Measurements from ENCODE around the gene RPP14.
"Not testable (repeated sequence)": the region's sequence is repeated elsewhere in the genome, so short reads cannot be mapped to it uniquely, and the experiment has no call there.

The RPP14 gene

DNA sequence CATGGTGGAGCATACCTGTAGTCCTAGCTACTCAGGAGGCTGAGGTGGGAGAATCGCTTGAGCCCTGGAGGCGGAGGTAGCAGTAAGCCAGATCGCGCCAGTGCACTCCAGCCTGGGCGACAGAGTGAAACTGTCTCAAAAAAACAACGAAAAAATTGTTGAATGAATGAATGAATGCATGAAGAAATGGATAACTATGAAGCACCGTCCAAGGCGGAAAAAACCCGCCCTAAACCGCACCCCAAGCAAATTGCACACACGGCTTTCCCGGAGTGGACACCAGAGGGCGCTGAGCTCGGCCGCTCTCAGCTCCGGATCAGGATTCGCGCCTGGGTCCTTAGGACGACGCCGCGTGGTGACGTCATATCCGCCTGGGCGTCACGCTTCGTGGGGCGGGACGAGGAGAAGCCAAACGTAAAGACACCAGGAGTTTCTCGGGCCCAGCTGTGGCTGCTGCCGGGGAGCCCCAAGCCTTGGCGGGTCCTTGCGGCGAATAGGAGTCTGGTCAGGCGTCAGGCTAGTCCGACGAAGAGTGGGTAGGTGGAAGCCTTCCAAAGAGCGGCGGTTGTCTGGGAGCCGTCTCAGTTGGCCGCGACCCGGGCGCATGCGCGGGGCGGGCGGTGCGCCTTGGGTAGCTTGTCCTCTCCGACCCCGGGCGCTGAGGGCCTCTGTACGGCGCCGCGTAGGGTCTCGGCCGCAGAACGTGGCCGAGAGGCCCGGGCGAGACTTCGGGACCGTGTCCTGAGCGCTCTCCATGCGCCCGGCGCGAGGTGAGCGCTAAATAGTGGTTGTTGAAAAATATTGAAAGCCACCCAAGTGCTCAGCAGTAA is at the start of gene RPP14, which contains the start of gene HTD2:
Gene RPP14 (plus strand): TSS at position 364 of the 830 bp plus-strand sequence. CDS start 4,085 bp downstream, outside the sequence.
Gene HTD2 (plus strand): TSS at position 639 of the 830 bp plus-strand sequence. CDS start 11,094 bp downstream, outside the sequence.
- DNase-seq: peak; percentile 61

GRCh38 chr3:58256511-58256910 is 49.5 kb upstream of the RPP14 start:
- no peak for DNase-seq

DNA sequence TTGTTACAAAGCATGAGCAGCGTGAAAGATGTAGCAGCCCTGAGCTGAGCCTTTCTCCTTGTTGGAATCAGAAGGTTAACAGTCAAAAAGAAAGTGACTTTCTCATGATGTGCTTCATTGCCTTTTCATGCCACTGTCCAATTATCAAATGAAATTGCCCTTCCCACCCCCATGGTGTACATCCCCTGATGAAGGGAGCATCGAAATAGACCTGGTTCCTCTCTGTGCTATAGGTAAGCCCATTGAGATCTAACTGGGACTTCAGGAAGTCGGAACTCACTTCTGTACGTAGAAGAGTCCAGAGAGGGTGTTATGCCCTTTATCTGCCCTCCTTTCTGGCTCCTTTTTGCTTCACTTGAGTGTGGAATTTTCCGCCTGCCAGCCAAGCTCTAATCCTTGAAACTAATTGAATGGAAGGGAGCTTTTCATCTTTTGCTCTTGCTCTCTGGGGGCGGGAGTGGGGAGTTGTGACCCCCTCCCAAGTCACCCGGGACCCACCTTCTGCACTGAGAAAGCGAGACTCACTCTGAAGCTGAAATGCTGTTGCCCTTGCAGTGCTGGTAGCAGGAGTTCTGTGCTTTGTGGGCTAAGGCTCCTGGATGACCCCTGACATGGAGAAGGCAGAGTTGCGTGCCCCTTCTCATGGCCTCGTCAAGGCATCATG is 47.5 kb upstream of the RPP14 start:
- DNase-seq: no peak

GRCh38 chr3:58260261-58260731 is 45.7 kb upstream of the RPP14 start:
- peak; percentile 67 for DNase-seq

GRCh38 chr3:58260733-58261132 is 45.3 kb upstream of the RPP14 start:
- no peak for DNase-seq

- DNase-seq: no peak
Observed at GRCh38 chr3:58261954-58262666, 43.9 kb upstream of the RPP14 start.

DNA sequence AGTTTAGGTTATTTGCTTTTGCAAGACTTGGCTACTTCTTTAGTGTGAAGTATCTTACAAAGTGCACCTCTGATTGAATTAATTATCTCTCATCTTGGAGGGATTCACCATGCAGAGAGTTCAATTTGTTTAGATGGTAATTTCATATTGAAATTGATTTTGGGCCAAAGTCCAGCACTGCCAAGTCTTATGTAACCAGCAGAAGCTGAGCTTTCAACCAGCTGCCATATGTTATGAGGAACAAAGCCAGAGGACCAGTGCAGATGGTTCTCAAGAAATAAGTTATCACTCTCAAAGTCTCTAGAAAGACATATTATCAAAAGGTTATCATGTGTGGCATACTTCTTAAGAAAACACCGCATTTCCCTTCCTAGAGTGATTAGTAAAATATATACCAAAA is 39.5 kb upstream of the RPP14 start:
- no peak for DNase-seq

DNA sequence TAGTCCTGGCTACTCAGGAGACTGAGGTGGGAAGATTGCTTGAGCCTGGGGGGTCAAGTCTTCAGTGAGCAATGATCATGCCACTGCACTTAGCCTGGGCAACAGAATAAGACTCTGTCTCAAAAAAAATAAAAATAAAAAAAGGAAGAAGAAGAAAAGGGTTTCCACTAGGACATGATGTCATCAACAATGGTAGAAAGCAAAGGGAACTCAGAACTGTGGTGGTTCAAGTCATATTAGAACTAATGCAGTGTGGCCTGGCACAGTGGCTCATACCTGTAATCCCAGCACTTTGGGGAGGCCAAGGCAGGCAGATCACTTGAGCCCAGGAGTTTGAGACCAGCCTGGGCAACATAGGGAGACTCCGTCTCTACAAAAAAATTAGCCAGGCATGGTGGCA is 38.5 kb upstream of the RPP14 start:
- DNase-seq: not testable (repeated sequence)

- DNase-seq: no peak
Observed at GRCh38 chr3:58269356-58269755, 36.7 kb upstream of the RPP14 start.

- DNase-seq: no peak
Observed at GRCh38 chr3:58270485-58270884, 35.6 kb upstream of the RPP14 start.

GRCh38 chr3:58271901-58272501 is 34.0 kb upstream of the RPP14 start:
- DNase-seq: peak; percentile 7

GRCh38 chr3:58272891-58273290 is 33.2 kb upstream of the RPP14 start:
- no peak for DNase-seq

DNA sequence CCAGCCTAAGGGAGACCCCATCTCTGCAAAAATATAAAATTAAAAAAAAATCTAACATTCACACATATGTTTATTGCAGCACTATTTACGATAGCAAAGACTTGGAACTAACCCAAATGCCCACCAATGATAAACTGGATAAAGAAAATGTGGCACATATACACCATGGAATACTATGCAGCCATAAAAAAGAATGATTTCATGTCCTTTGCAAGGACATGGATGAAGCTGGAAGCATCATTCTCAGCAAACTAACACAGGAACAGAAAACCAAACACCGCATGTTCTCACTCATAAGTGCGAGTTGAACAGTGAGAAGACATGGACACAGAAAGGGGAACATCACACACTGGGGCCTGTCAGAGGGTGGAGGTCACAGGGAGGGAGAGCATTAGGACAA is 32.7 kb upstream of the RPP14 start:
- DNase-seq: not testable (repeated sequence)

- DNase-seq: no peak
Observed at GRCh38 chr3:58274027-58274614, 31.9 kb upstream of the RPP14 start.

GRCh38 chr3:58281069-58281468 is 25.0 kb upstream of the RPP14 start:
- DNase-seq: no peak

- no peak for DNase-seq
Observed at GRCh38 chr3:58285334-58285733, 20.7 kb upstream of the RPP14 start.

DNA sequence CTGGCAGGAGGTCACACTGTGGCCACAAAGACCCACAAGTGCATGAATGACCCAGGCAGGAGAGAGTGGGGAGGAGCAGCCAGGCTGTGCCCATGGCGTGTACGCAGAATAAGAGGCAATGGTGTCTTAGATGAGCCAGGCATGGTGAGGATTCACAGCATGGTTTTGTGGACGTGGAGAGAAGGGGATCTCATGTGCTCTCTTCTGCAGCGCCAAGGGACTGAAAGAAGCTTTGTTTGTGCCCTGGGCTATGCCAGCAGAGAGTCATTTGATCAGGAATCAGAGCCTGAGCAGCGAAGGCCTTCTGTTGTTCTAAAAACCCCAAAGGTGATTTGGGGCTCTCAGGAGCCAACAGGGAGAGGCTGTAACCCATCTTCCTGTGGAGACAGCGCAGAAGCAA is 18.7 kb upstream of the RPP14 start:
- DNase-seq: no peak

- no peak for DNase-seq
Observed at GRCh38 chr3:58288011-58288728, 17.9 kb upstream of the RPP14 start.

- not testable (repeated sequence) for DNase-seq
Observed at GRCh38 chr3:58288964-58289613, 17.0 kb upstream of the RPP14 start.

GRCh38 chr3:58290446-58290845 is 15.6 kb upstream of the RPP14 start:
- not testable (repeated sequence) for DNase-seq

GRCh38 chr3:58291671-58292338 is 14.2 kb upstream of the RPP14 start:
- DNase-seq: no peak

All from SIG-M5 (cell line).